B cell (primary cell): ENCODE results near the gene PCDHB7. TPM values are rescaled to one million over a fixed set of nuclear protein-coding genes. Genes with fewer than 3 reads are reported as not detected.
"Not testable (repeated sequence)": the region's sequence is repeated elsewhere in the genome, so short reads cannot be mapped to it uniquely, and the experiment has no call there.

Source experiments
- ATAC-seq: fragments of 200-7000 bp; cut with Tn5 transposase; one replicate; pipeline ENCODE4 v1.10.0; 2021; ENCODE audit warnings: low read depth, mild to moderate bottlenecking, moderate number of reproducible peaks, moderate library complexity
- CTCF ChIA-PET: fragments of 350-600 bp; sonication (Branson Sonifier 250); formaldehyde crosslinking; loops from one replicate; lab custom pipeline; 2021; ENCODE audit warnings: antibody characterized with exemption, inconsistent platforms; lab: Charles Lee
- POLR2A ChIA-PET: fragments of 350-600 bp; sonication (Branson Sonifier 250); formaldehyde crosslinking; loops from one replicate; lab custom pipeline; 2021; ENCODE audit warnings: antibody characterized with exemption; lab: Charles Lee
- DNase-seq: peaks from one replicate; pipeline ENCODE4 v3.0.0; 2013
- H2AFZ ChIP-seq: 2 replicates; pipeline ENCODE4 v1.6.1; 2012; ENCODE audit warnings: mild to moderate bottlenecking, low read depth, low read length; ENCODE audit not compliant: insufficient read depth, poor library complexity, severe bottlenecking
- H3K27ac ChIP-seq, 2 donors: 1 replicate in 1 of 2; 2 replicates in 1 of 2; pipeline ENCODE4 v1.5.1; 2012 to 2013; ENCODE audit warnings: low read length in 2 of 2, mild to moderate bottlenecking in 2 of 2, moderate library complexity in 1 of 2
- H3K27me3 ChIP-seq, 4 experiments: fragments of 200-600 bp in 1 of 4; sonication (generic) in 1 of 4; replicated peaks in 1 of 4; 1 replicate in 2 of 4; 2 replicates in 2 of 4; pipeline versions ENCODE4 v1.6.1 to v1.7.0; 2013 to 2016; ENCODE audit warnings: low read length in 3 of 4, mild to moderate bottlenecking in 2 of 4, mixed read lengths in 1 of 4, moderate library complexity in 1 of 4; ENCODE audit not compliant: insufficient read depth in 4 of 4, control insufficient read depth in 3 of 4; ENCODE audit errors: control extremely low read depth in 1 of 4
- H3K36me3 ChIP-seq, 2 experiments: replicated peaks in 1 of 2; 1 replicate in 1 of 2; 2 replicates in 1 of 2; pipeline versions ENCODE4 v1.6.1 to v1.7.1; 2013; ENCODE audit warnings: low read length in 1 of 2; ENCODE audit not compliant: insufficient read depth in 2 of 2, control insufficient read depth in 1 of 2; ENCODE audit errors: control extremely low read depth in 1 of 2, extremely low read depth in 1 of 2
- H3K4me1 ChIP-seq, 2 donors: fragments of 200-600 bp in 1 of 2; sonication (generic) in 1 of 2; 1 replicate in 1 of 2; 2 replicates in 1 of 2; pipeline versions ENCODE4 v1.5.1 to v1.6.1; 2013 to 2017; ENCODE audit warnings: low read length in 2 of 2; ENCODE audit not compliant: control insufficient read depth in 2 of 2, insufficient read depth in 2 of 2
- H3K4me2 ChIP-seq: replicated peaks from 2 replicates; pipeline ENCODE3; 2012; ENCODE audit warnings: mild to moderate bottlenecking, low read depth, low read length; ENCODE audit not compliant: poor library complexity, severe bottlenecking
- H3K4me3 ChIP-seq, 5 experiments: fragments of 200-600 bp in 1 of 5; sonication (generic) in 1 of 5; 1 replicate in 3 of 5; 2 replicates in 2 of 5; pipeline versions ENCODE4 v1.5.1 to v1.7.0; 2011 to 2016; ENCODE audit warnings: low read length in 4 of 5, mild to moderate bottlenecking in 4 of 5, low read depth in 2 of 5, control low read depth in 1 of 5, moderate library complexity in 1 of 5; ENCODE audit not compliant: insufficient read depth in 1 of 5; ENCODE audit errors: control extremely low read depth in 1 of 5, extremely low read depth in 1 of 5
- H3K79me2 ChIP-seq: fragments of 200-600 bp; sonication (generic); one replicate; pipeline ENCODE4 v1.6.0; 2016; ENCODE audit warnings: low read length; ENCODE audit not compliant: control insufficient read depth, insufficient read depth
- H3K9ac ChIP-seq: fragments of 200-600 bp; sonication (generic); 2 replicates; pipeline ENCODE4 v1.6.1; 2017; ENCODE audit warnings: mild to moderate bottlenecking, low read length, moderate library complexity
- H3K9me3 ChIP-seq, 3 donors: one replicate each; pipeline versions ENCODE4 v1.6.1 to v1.7.1; 2013; ENCODE audit warnings: low read length in 2 of 3; ENCODE audit not compliant: control insufficient read depth in 2 of 3, insufficient read depth in 1 of 3; ENCODE audit errors: control extremely low read depth in 1 of 3
- H4K20me1 ChIP-seq: 2 replicates; pipeline ENCODE4 v1.6.0; 2012; ENCODE audit warnings: mild to moderate bottlenecking, low read length; ENCODE audit not compliant: insufficient read depth, control insufficient read depth, poor library complexity, severe bottlenecking
- H3K27ac Mint-ChIP-seq: one replicate; pipeline ENCODE4 v1.8.0; 2021; ENCODE audit warnings: mixed read lengths
- H3K27me3 Mint-ChIP-seq: one replicate; pipeline ENCODE4 v1.8.0; 2021; ENCODE audit warnings: mixed read lengths
- H3K4me1 Mint-ChIP-seq: one replicate; pipeline ENCODE4 v1.8.0; 2021; ENCODE audit warnings: mixed read lengths
- H3K4me3 Mint-ChIP-seq: one replicate; pipeline ENCODE4 v1.8.0; 2021; ENCODE audit warnings: mixed read lengths
- H3K9me3 Mint-ChIP-seq: one replicate; pipeline ENCODE4 v1.8.0; 2022; ENCODE audit warnings: mixed read lengths; ENCODE audit not compliant: insufficient read depth
- CTCF ChIP-seq: fragments of 200-600 bp; IDR thresholded peaks from one replicate; pipeline ENCODE4 v1.8.0; 2022; ENCODE audit warnings: antibody characterized with exemption, mild to moderate bottlenecking
- EZH2 ChIP-seq: IDR thresholded peaks from 2 replicates; pipeline ENCODE4 v1.6.1; 2012; ENCODE audit warnings: borderline replicate concordance, low read depth, mild to moderate bottlenecking, moderate library complexity, low read length; ENCODE audit not compliant: insufficient read depth, poor library complexity, severe bottlenecking
- WGBS: methylation state at CpG from one replicate; pipeline ENCODE4 v1.1.5; 2013; ENCODE audit warnings: missing lambda C conversion rate; ENCODE audit not compliant: insufficient coverage; 5-methylcytosine and 5-hydroxymethylcytosine counted together
- intact Hi-C: fragments of 100-400 bp; cut with micrococcal nuclease; formaldehyde crosslinking; loops from one replicate; pipeline ENCODE4 v1.10.0; 2022
- polyA plus RNA-seq: library from polyadenylated mRNA; depleted of rRNA; stranded (reverse); fragments of >200 nt; gene quantifications from 2 replicates; pipeline ENCODE4 v1.2.3, GENCODE V29; 2012
- total RNA-seq, 2 donors: library from RNA; stranded (reverse); fragments of 120-200 nt in 1 of 2; gene quantifications; 1 replicate in 1 of 2; 2 replicates in 1 of 2; pipeline versions ENCODE4 v1.2.3 to v1.2.4, GENCODE V29; 2013 to 2022

PCDHB7 gene
- total and polyA plus RNA-seq, 2 donors (not counting 1 experiment from before 2014, with no cell fraction given): not detected

GRCh38 chr5:141150993-141151325, 21.5 kb upstream of the PCDHB7 start:
- no peaks in the 10 kb centered on the region for H3K79me2 ChIP-seq
- ATAC-seq (no peak), DNase-seq (no peak)
- no peak overlapping the region for H3K9ac ChIP-seq
- H3K4me3 ChIP-seq: no peak overlapping the region
- WGBS: 48% methylated on average over 13 of the region's 13 CpGs
- Mint-ChIP-seq H3K9me3 (no peaks in the 10 kb centered on the region), H3K4me1 (no peaks in the 10 kb centered on the region), H3K27me3 (peaks cover 21% of the 10 kb centered on the region), H3K4me3 (no peak overlapping the region), H3K27ac (no peak overlapping the region)
- intact Hi-C loops: no loop called here
- H4K20me1 ChIP-seq: no peaks in the 10 kb centered on the region
- TF ChIP-seq EZH2: no peak
- no peak for TF ChIP-seq CTCF
- H3K4me2 ChIP-seq: no peak overlapping the region
- no peak overlapping the region for H3K27ac ChIP-seq
- POLR2A ChIA-PET: no interaction called here
- H3K36me3 ChIP-seq: no peaks in the 10 kb centered on the region
- no peaks in the 10 kb centered on the region for H3K4me1 ChIP-seq
- no peak overlapping the region for H2AFZ ChIP-seq
- CTCF ChIA-PET: no interaction called here
- H3K9me3 ChIP-seq: peaks cover 0 to 31% (median 9%) of the 10 kb centered on the region in 3 donors
- H3K27me3 ChIP-seq: peaks cover 0 to 8% (median 5%) of the 10 kb centered on the region in 4 experiments

- 48% methylated on average over 22 of the region's 41 CpGs for WGBS
- peaks cover 28% of the 10 kb centered on the region for H3K27me3 Mint-ChIP-seq
Measured at GRCh38 chr5:141151632-141152031, 20.8 kb upstream of the PCDHB7 start.

DNA sequence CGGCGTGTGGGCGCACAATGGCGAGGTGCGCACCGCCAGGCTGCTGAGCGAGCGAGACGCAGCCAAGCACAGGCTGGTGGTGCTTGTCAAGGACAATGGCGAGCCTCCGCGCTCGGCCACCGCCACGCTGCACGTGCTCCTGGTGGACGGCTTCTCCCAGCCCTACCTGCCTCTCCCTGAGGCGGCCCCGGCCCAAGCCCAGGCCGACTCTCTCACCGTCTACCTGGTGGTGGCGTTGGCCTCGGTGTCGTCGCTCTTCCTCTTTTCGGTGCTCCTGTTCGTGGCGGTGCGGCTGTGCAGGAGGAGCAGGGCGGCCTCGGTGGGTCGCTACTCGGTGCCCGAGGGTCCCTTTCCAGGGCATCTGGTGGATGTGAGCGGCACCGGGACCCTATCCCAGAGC, 20.3 kb upstream of the PCDHB7 start:
- H3K4me2 ChIP-seq, H2AFZ ChIP-seq, ATAC-seq, H3K36me3 ChIP-seq, DNase-seq, H3K4me3 ChIP-seq, H4K20me1 ChIP-seq, CTCF ChIA-PET, H3K27ac Mint-ChIP-seq, H3K79me2 ChIP-seq, intact Hi-C loops, H3K27ac ChIP-seq, H3K4me1 ChIP-seq, H3K4me3 Mint-ChIP-seq, H3K9ac ChIP-seq, H3K27me3 ChIP-seq, H3K4me1 Mint-ChIP-seq, H3K9me3 Mint-ChIP-seq, POLR2A ChIA-PET: not testable (repeated sequence)
- H3K9me3 ChIP-seq: peaks cover 0 to 38% (median 12%) of the 10 kb centered on the region in 3 donors
- 44% methylated on average over 27 of the region's 36 CpGs for WGBS
- peaks cover 31% of the 10 kb centered on the region for H3K27me3 Mint-ChIP-seq

More at GRCh38 chr5:141151632-141152031, 20.8 kb upstream of the PCDHB7 start:
- H3K36me3 ChIP-seq, CTCF ChIA-PET, POLR2A ChIA-PET, H3K9me3 Mint-ChIP-seq, H3K4me2 ChIP-seq, H3K4me1 Mint-ChIP-seq, DNase-seq, H3K4me3 ChIP-seq, H2AFZ ChIP-seq, H3K27ac ChIP-seq, ATAC-seq, H3K4me3 Mint-ChIP-seq, intact Hi-C loops, H4K20me1 ChIP-seq, H3K4me1 ChIP-seq, H3K9ac ChIP-seq, H3K27me3 ChIP-seq, H3K79me2 ChIP-seq, H3K27ac Mint-ChIP-seq: not testable (repeated sequence)
- H3K9me3 ChIP-seq: peaks cover 0 to 36% (median 9%) of the 10 kb centered on the region in 3 donors
